ENCODE data around the gene SLC25A28. TPM values are rescaled to one million over a fixed set of nuclear protein-coding genes. Genes with fewer than 3 reads are reported as not detected.

SLC25A28 gene
- total RNA-seq, 2 donors from 2014 or later: 15.3 to 22.1 TPM

DNA sequence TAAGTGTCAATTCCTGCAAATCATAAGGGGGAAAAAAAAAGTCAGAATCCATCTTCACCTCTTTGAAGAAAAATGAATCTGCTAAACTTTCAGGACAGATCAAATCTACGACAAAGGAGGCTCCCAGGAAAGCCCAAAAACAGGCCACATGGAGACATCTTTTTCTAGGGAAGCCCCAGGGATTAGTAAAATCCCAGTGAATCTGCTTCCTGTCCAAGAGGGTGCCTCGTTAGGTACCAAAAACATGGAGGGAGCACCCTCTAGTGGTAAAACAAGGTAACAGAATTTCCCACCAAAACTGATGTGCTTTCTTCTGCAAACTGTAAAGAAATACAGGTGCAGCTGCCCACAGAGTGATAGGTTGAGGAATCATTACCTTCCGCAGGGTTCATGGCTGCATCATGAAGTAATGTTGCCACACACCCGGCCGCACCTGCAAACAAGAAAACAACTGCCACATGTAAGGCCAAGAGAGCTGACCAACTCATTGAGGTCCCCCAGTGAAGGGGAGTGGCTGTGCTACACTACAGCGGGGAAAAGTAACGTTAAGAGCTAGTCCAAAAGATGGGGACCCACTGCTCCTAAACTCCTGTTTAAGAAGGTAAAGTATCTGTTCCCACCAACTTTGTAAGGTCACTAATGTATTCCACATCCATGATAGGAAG, 7.9 kb downstream of the SLC25A28 start:
- H3K36me3 ChIP-seq (replicated peaks in 1 of 2; ENCODE audit: insufficient read depth in 1 of 2, low read depth in 2 of 2): peaks cover 0 to 9% of the 10 kb centered on the region in 2 donors
- TF ChIP-seq, protein P1, sequence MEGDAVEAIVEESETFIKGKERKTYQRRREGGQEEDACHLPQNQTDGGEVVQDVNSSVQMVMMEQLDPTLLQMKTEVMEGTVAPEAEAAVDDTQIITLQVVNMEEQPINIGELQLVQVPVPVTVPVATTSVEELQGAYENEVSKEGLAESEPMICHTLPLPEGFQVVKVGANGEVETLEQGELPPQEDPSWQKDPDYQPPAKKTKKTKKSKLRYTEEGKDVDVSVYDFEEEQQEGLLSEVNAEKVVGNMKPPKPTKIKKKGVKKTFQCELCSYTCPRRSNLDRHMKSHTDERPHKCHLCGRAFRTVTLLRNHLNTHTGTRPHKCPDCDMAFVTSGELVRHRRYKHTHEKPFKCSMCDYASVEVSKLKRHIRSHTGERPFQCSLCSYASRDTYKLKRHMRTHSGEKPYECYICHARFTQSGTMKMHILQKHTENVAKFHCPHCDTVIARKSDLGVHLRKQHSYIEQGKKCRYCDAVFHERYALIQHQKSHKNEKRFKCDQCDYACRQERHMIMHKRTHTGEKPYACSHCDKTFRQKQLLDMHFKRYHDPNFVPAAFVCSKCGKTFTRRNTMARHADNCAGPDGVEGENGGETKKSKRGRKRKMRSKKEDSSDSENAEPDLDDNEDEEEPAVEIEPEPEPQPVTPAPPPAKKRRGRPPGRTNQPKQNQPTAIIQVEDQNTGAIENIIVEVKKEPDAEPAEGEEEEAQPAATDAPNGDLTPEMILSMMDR (IDR thresholded peaks at IDR 0.05): peak; percentile 59 to 83 (median 79)
- TF ChIP-seq POLR2A (IDR thresholded peaks at IDR 0.05): no peak
- intact Hi-C loops (cut with DNase I): loop anchor here (5.0 kb wide), 2 partner anchors 175 to 220 kb away; no protein-coding TSS in a partner anchor
- peaks cover 13% of the 10 kb centered on the region for H3K4me1 ChIP-seq
- ATAC-seq: peak; percentile 78
- no peaks in the 10 kb centered on the region for H3K27me3 ChIP-seq
- H3K9me3 ChIP-seq: no peaks in the 10 kb centered on the region
- WGBS, 2 donors: 21 to 29% methylated on average over 7 of the region's 7 CpGs
- H3K4me3 ChIP-seq: no peak overlapping the region
- no peak overlapping the region for H3K27ac ChIP-seq
- peak; percentile 21 to 54 (median 28) for DNase-seq

DNA sequence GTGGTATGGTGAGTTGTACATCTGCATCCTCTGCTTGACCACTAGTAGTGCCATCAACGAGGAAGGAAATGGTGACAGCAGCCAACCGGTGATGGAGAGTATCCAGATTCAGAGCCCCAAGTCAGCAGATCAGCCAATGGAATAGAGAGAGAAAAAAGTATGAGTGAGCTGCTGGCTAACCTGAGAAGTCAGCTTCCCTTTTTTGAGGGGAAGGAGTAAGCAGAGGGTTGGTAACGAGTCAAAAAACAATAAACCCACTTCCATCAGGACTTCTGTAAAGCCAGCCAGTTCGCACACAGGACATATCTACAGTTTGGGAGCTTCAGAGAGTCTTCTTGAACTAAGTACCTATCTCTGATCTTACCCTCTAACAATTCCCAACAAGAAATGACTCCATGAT, 8.9 kb downstream of the SLC25A28 start:
- ATAC-seq (no peak), DNase-seq (no peak)
- intact Hi-C loops (cut with DNase I): loop anchor here (5.0 kb wide), 2 partner anchors 174 to 219 kb away; no protein-coding TSS in a partner anchor
- TF ChIP-seq, protein P1 (IDR thresholded peaks at IDR 0.05): no peak
- no peak for TF ChIP-seq POLR2A (IDR thresholded peaks at IDR 0.05)
- H3K27me3 ChIP-seq: no peaks in the 10 kb centered on the region
- H3K9me3 ChIP-seq: no peaks in the 10 kb centered on the region
- peaks cover 4% of the 10 kb centered on the region for H3K4me1 ChIP-seq
- no peak overlapping the region for H3K4me3 ChIP-seq
- WGBS, 2 donors: 67 to 79% methylated on average over 4 of the region's 4 CpGs
- H3K27ac ChIP-seq: no peak overlapping the region
- peaks cover 0 to 9% of the 10 kb centered on the region in 2 donors for H3K36me3 ChIP-seq (replicated peaks in 1 of 2; ENCODE audit: insufficient read depth in 1 of 2, low read depth in 2 of 2)

DNA sequence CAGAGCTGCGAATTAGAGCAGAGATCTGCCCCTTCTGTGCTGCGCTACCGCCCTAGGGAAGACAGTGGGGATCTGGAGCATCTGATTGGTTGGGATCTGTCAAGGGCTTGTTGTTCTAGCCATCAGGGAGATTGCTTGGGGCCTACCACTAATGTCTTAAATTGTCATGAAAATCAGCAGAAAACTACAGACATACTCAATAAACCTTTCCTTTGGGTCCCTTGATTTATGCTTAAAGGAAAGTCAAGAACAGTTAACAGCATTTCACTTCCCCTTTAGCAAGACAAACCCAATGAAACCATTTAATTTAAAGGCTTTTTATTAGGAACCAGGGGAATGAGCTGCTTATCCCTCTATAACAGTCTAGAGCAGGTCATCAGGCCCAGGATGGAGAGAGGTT, 10.0 kb downstream of the SLC25A28 start:
- Histone ChIP-seq H3K36me3 (replicated peaks in 1 of 2; ENCODE audit: insufficient read depth in 1 of 2, low read depth in 2 of 2) (peaks cover 0 to 9% of the 10 kb centered on the region in 2 donors), H3K27me3 (no peaks in the 10 kb centered on the region), H3K4me1 (no peaks in the 10 kb centered on the region), H3K4me3 (no peak overlapping the region), H3K9me3 (no peaks in the 10 kb centered on the region), H3K27ac (no peak overlapping the region)
- TF ChIP-seq, protein P1 (IDR thresholded peaks at IDR 0.05): no peak
- no peak for TF ChIP-seq POLR2A (IDR thresholded peaks at IDR 0.05)
- intact Hi-C loops (cut with DNase I): loop anchor here (5.0 kb wide), 2 partner anchors 173 to 218 kb away; no protein-coding TSS in a partner anchor
- 85 to 96% methylated on average over 2 to 3 of the region's 3 CpGs for WGBS, 2 donors
- DNase-seq (no peak), ATAC-seq (no peak)

DNA sequence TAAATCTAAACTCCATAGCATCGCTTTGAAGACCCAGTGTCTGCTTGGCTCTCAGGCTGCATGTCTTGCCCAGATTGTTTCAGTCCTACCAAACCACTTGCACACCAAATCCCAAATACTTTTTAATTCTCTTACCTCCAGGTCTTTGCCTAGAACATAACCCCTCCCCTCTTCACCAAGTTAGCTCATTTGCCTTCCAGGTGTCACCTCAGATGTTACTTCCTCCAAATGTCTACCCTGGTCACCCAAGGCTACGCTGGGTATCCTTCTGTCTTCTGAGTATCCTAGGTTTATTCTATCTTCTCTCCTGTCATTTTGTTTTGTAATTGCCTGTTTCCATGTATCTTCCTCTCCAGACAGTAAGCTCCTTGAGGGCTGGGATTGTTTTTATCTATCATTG, 11.1 kb downstream of the SLC25A28 start:
- Histone ChIP-seq H3K27me3 (no peaks in the 10 kb centered on the region), H3K27ac (no peak overlapping the region), H3K9me3 (no peaks in the 10 kb centered on the region), H3K4me3 (no peak overlapping the region), H3K36me3 (replicated peaks in 1 of 2; ENCODE audit: insufficient read depth in 1 of 2, low read depth in 2 of 2) (peaks cover 0 to 9% of the 10 kb centered on the region in 2 donors), H3K4me1 (no peaks in the 10 kb centered on the region)
- intact Hi-C loops (cut with DNase I): no loop called here
- no peak for ATAC-seq
- DNase-seq: no peak
- WGBS, 2 donors: 97 to 100% methylated on average over 2 of the region's 2 CpGs
- TF ChIP-seq, protein P1 (IDR thresholded peaks at IDR 0.05): no peak
- no peak for TF ChIP-seq POLR2A (IDR thresholded peaks at IDR 0.05)

DNA sequence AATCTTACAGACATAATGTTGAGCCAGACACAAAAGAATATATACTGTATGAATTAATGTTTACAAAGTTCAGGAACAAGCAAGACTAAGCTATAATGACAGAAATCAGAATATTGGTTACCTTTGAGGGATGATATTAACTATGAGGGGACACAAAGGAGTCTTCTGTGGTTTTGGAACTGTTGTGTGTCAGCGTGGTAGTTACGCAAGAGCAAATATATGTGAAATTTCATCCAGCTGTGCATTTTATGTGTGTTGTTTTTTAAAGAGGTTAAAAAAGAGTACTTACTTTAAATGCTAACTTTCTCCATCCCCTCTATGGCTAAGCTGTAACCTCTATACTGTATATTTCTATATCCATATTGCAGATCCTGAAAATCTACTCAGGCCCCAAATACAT, 14.9 kb downstream of the SLC25A28 start:
- TF ChIP-seq, protein P1 (IDR thresholded peaks at IDR 0.05): no peak
- no peak for TF ChIP-seq POLR2A (IDR thresholded peaks at IDR 0.05)
- WGBS, 2 donors: 22 to 48% methylated on average over 2 of the region's 2 CpGs
- H3K36me3 ChIP-seq (replicated peaks in 1 of 2; ENCODE audit: insufficient read depth in 1 of 2, low read depth in 2 of 2): peaks cover 0 to 3% of the 10 kb centered on the region in 2 donors
- ATAC-seq (no peak), DNase-seq (no peak)
- intact Hi-C loops (cut with DNase I): no loop called here
- no peak overlapping the region for H3K4me3 ChIP-seq
- H3K27ac ChIP-seq: no peak overlapping the region
- H3K4me1 ChIP-seq: no peaks in the 10 kb centered on the region
- H3K27me3 ChIP-seq: no peaks in the 10 kb centered on the region
- H3K9me3 ChIP-seq: no peaks in the 10 kb centered on the region
